A673 (cell line): ENCODE measurements around the gene PPP2R5C. TPM values are rescaled to one million over a fixed set of nuclear protein-coding genes. Genes with fewer than 3 reads are reported as not detected.
A peak's percentile ranks its signal among the peaks of the same experiment; 100 is the strongest.
"Not testable (repeated sequence)": the region's sequence is repeated elsewhere in the genome, so short reads cannot be mapped to it uniquely, and the experiment has no call there.

Source experiments
- BruUV-seq: library from RNA; stranded (reverse); fragments of 400-500 nt; replicated peaks from 2 replicates; lab custom pipeline; 2021; lab: Mats Ljungman, UMichigan
- CTCF ChIA-PET: fragments of 300-600 bp; sonication (Branson Sonifier 250); formaldehyde crosslinking; loops from one replicate; lab custom pipeline; 2022; ENCODE audit warnings: antibody characterized with exemption; lab: Charles Lee
- POLR2A ChIA-PET: fragments of 300-600 bp; sonication (Branson Sonifier 250); formaldehyde crosslinking; loops from one replicate; lab custom pipeline; 2022; ENCODE audit warnings: antibody characterized with exemption; ENCODE audit not compliant: low non-redundant PET; lab: Charles Lee
- DNase-seq: peaks from one replicate; pipeline ENCODE4 v3.0.0-alpha.2; 2015; ENCODE audit warnings: low spot score
- H3K27ac ChIP-seq: fragments of 200-600 bp; sonication (generic); 2 replicates; pipeline ENCODE4 v1.5.1; 2016; ENCODE audit warnings: mixed run types, low read depth, mild to moderate bottlenecking, mixed read lengths, antibody characterized with exemption, low read length; ENCODE audit not compliant: poor library complexity, severe bottlenecking
- H3K27me3 ChIP-seq: fragments of 200-600 bp; sonication (generic); replicated peaks from 2 replicates; pipeline ENCODE4 v1.6.1; 2017; ENCODE audit warnings: mixed run types, low read depth, mild to moderate bottlenecking, mixed read lengths, antibody characterized with exemption, low read length; ENCODE audit not compliant: insufficient read depth, poor library complexity
- H3K36me3 ChIP-seq: fragments of 200-600 bp; sonication (generic); 2 replicates; pipeline ENCODE4 v1.6.1; 2016; ENCODE audit warnings: mixed run types, mild to moderate bottlenecking, mixed read lengths, antibody characterized with exemption, low read length; ENCODE audit not compliant: insufficient read depth, poor library complexity, severe bottlenecking
- H3K4me1 ChIP-seq: fragments of 200-600 bp; sonication (generic); 2 replicates; pipeline ENCODE4 v1.6.1; 2017; ENCODE audit warnings: mixed run types, mild to moderate bottlenecking, mixed read lengths, antibody characterized with exemption, low read length; ENCODE audit not compliant: insufficient read depth, poor library complexity, severe bottlenecking
- H3K4me3 ChIP-seq: fragments of 200-600 bp; sonication (generic); 2 replicates; pipeline ENCODE4 v1.5.1; 2016; ENCODE audit warnings: low read depth, mixed run types, mild to moderate bottlenecking, mixed read lengths, low read length; ENCODE audit not compliant: poor library complexity, severe bottlenecking
- H3K9me3 ChIP-seq: fragments of 200-600 bp; sonication (generic); 2 replicates; pipeline ENCODE4 v1.6.1; 2016; ENCODE audit warnings: mixed run types, low read depth, mild to moderate bottlenecking, mixed read lengths, antibody characterized with exemption, low read length; ENCODE audit not compliant: poor library complexity, severe bottlenecking
- CTCF ChIP-seq: fragments of 300-800, 200-600 bp; sonication (generic); conservative IDR thresholded peaks from 2 replicates; pipeline ENCODE4 v1.5.1; 2017; ENCODE audit warnings: low read depth, mild to moderate bottlenecking, antibody characterized with exemption, low read length, moderate library complexity, mixed read lengths
- EZH2 ChIP-seq: fragments of 200-600 bp; sonication (generic); IDR thresholded peaks from 2 replicates; pipeline ENCODE4 v1.6.1; 2017; ENCODE audit warnings: borderline replicate concordance, low read depth, mild to moderate bottlenecking, mixed read lengths, antibody characterized with exemption, low read length; ENCODE audit not compliant: poor library complexity, severe bottlenecking
- intact Hi-C: fragments of 100-400 bp; cut with micrococcal nuclease; formaldehyde crosslinking; loops from one replicate; pipeline ENCODE4 v1.10.0; 2022; ENCODE audit not compliant: unreplicated experiment
- total RNA-seq: library from RNA; stranded (reverse); gene quantifications from 2 replicates; pipeline ENCODE4 v1.2.3, GENCODE V29; 2021

The PPP2R5C gene
- total RNA-seq, 1 experiment from 2014 or later = 113 TPM

- H3K4me1 ChIP-seq = no peaks in the 10 kb centered on the region
- no peak for TF ChIP-seq CTCF
- no peaks in the 10 kb centered on the region for H3K9me3 ChIP-seq
- peak; percentile 76 for DNase-seq
- no peak overlapping the region for H3K27ac ChIP-seq
- BruUV-seq = no TSS peak
- ChIA-PET CTCF (interaction anchor here (0.6 to 0.7 kb wide), 3 partner anchors 12 to 168 kb away, joined by 3 to 8 read pairs (median 6); no protein-coding TSS in a partner anchor), POLR2A (no interaction called here)
- H3K4me3 ChIP-seq = no peak overlapping the region
- intact Hi-C loops = no loop called here
- no peaks in the 10 kb centered on the region for H3K27me3 ChIP-seq
- no peaks in the 10 kb centered on the region for H3K36me3 ChIP-seq
Measured at GRCh38 chr14:101721951-101722661, 39.4 kb upstream of the PPP2R5C start.

- H3K27me3 ChIP-seq = no peaks in the 10 kb centered on the region
- intact Hi-C loops = no loop called here
- no peak for DNase-seq
- H3K4me3 ChIP-seq = no peak overlapping the region
- H3K9me3 ChIP-seq = no peaks in the 10 kb centered on the region
- no peaks in the 10 kb centered on the region for H3K36me3 ChIP-seq
- no TSS peak for BruUV-seq
- no peak for TF ChIP-seq EZH2
- ChIA-PET POLR2A (interaction anchor here (0.7 kb wide), 1 partner anchor 12 kb away, joined by 3 read pairs; no protein-coding TSS in a partner anchor), CTCF (no interaction called here)
- H3K27ac ChIP-seq = no peak overlapping the region
- no peaks in the 10 kb centered on the region for H3K4me1 ChIP-seq
Measured at GRCh38 chr14:101723061-101723595, 38.4 kb upstream of the PPP2R5C start.

- POLR2A ChIA-PET, DNase-seq, CTCF ChIA-PET, H3K9me3 ChIP-seq, H3K4me3 ChIP-seq, BruUV-seq, intact Hi-C loops, H3K27ac ChIP-seq, H3K27me3 ChIP-seq, H3K4me1 ChIP-seq, H3K36me3 ChIP-seq: not testable (repeated sequence)
Measured at GRCh38 chr14:101725652-101726051, 35.9 kb upstream of the PPP2R5C start.

- H3K4me3 ChIP-seq = no peak overlapping the region
- DNase-seq = no peak
- POLR2A ChIA-PET = no interaction called here
- H3K27me3 ChIP-seq = no peaks in the 10 kb centered on the region
- intact Hi-C loops = no loop called here
- no TSS peak for BruUV-seq
- no peaks in the 10 kb centered on the region for H3K36me3 ChIP-seq
- CTCF ChIA-PET = interaction anchor here (0.6 kb wide), 1 partner anchor 16 kb away, joined by 4 read pairs; no protein-coding TSS in a partner anchor
- H3K9me3 ChIP-seq = no peaks in the 10 kb centered on the region
- no peak overlapping the region for H3K27ac ChIP-seq
- H3K4me1 ChIP-seq = peaks cover 7% of the 10 kb centered on the region
- TF ChIP-seq EZH2 (no peak), CTCF (no peak)
Measured at GRCh38 chr14:101726295-101726953, 35.1 kb upstream of the PPP2R5C start.
